LNCAP (cell line): ENCODE results near the gene EPB41L4A.

Experiments
- CTCF ChIP-seq: fragments of 450-650 bp; IDR thresholded peaks from 2 replicates; pipeline ENCODE4 v1.5.1; 2017; ENCODE audit warnings: mild to moderate bottlenecking

EPB41L4A gene

GRCh38 chr5:112136773-112137172 lies 282.3 kb downstream of the EPB41L4A start:
- no peak for TF ChIP-seq CTCF

GRCh38 chr5:112127861-112128260 lies 291.2 kb downstream of the EPB41L4A start:
- no peak for TF ChIP-seq CTCF

GRCh38 chr5:112126982-112127381 lies 292.1 kb downstream of the EPB41L4A start:
- no peak for TF ChIP-seq CTCF

GRCh38 chr5:112125903-112126302 lies 293.2 kb downstream of the EPB41L4A start:
- no peak for TF ChIP-seq CTCF

GRCh38 chr5:112124788-112125187 lies 294.3 kb downstream of the EPB41L4A start:
- TF ChIP-seq CTCF, result no peak

GRCh38 chr5:112123086-112123485 lies 296.0 kb downstream of the EPB41L4A start:
- TF ChIP-seq CTCF, result no peak

GRCh38 chr5:112122353-112122752 lies 296.7 kb downstream of the EPB41L4A start:
- no peak for TF ChIP-seq CTCF

GRCh38 chr5:112121258-112121657 lies 297.8 kb downstream of the EPB41L4A start:
- TF ChIP-seq CTCF, result no peak
